ENCODE results near the gene TRIM59. TPM values are rescaled to one million over a fixed set of nuclear protein-coding genes. Genes with fewer than 3 reads are reported as not detected.

Gene TRIM59
- total and polyA plus RNA-seq, 9 of the 15 experiments (the other 6 are each of a cell fraction or from before 2014, with no cell fraction given): 16.8 to 101 (median 34.8) TPM

DNA sequence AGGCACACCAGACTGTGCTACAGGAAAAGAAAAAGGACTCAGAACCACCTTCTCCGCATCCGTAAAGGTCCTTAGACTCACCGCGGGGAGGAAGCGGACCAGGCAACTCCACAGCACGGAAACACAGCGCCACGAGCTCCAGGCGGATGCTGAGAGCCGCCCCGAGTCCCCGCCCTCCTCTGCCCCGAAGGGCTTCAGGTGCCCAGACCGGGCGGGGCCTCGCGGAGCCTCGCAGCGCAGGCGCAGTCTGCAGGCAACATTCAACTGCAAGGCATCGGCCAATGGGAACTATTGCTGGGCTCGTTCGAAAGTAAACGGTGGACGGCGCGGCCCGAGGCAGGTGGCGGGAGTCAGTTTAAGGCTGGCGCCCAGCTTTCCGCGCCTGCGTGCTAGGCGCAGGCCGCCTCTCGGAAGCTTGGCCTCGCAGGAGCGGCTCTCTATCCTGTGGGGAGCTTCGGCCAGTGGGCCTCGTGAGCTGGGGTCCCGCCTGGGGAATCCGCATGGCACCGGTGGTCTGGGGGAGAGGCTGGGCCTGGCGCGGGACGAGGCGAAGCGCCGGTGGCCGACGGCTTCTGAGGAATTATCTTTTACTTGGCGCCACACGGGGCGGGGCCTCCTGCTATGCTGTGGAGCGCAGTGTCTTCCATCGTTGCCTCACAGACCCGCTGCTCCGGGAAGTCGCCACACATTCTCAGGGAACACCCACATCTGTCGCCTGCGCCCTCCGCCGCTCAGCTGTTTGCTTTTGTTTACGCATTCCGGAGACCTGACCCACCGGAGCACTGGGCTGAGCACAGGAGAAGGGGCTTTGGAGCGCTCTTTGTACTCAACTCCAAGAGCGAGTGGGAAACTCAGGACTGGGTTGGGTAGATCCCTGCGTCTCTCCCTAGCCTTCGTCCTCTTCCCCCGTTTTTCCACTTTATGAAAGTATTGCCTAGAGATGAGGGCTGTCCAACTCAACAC lies at the start of gene TRIM59 (continued):
- TF ChIP-seq ZNF143 (CRISPR knock-in tag; IDR thresholded peaks at IDR 0.05) (peak; percentile 55; the same call in 1 of the 2 replicates), NELFE (IDR thresholded peaks at IDR 0.05; ENCODE audit: insufficient read depth, insufficient read length) (no peak), ZNF274 (IDR thresholded peaks at IDR 0.05; ENCODE audit: borderline replicate concordance, low read depth, low read length) (no peak), ZNF212 (CRISPR knock-in tag; IDR thresholded peaks at IDR 0.05) (no peak), YY1 (IDR thresholded peaks at IDR 0.05; ENCODE audit: borderline replicate concordance in 1 of 3, control insufficient read depth in 1 of 3, extremely low read depth in 1 of 3, insufficient read depth in 3 of 3, insufficient read length in 1 of 3, insufficient replicate concordance in 2 of 3, low read depth in 1 of 3, low read length in 2 of 3) (peak in 2 of 3 experiments; percentile 23 to 60), RHOXF2B (CRISPR knock-in tag; conservative IDR thresholded peaks at IDR 0.05) (no peak), NR1H2 (CRISPR knock-in tag; IDR thresholded peaks at IDR 0.05) (no peak), ZNF644 (tag; IDR thresholded peaks at IDR 0.05; ENCODE audit: low read depth) (peak; percentile 75; the same call in 1 of the 2 replicates), ARNT (IDR thresholded peaks at IDR 0.05) (peak in 1 of 2 experiments; percentile 45; a peak in 1 of 4 replicates), ZZZ3 (IDR thresholded peaks at IDR 0.05) (no peak), NFIC (IDR thresholded peaks at IDR 0.05) (peak; percentile 56), ZNF239 (CRISPR knock-in tag; IDR thresholded peaks at IDR 0.05) (no peak; the same call in 1 of the 2 replicates), ZBTB5 (IDR thresholded peaks at IDR 0.05) (no peak)
- TF ChIP-seq, protein P1, sequence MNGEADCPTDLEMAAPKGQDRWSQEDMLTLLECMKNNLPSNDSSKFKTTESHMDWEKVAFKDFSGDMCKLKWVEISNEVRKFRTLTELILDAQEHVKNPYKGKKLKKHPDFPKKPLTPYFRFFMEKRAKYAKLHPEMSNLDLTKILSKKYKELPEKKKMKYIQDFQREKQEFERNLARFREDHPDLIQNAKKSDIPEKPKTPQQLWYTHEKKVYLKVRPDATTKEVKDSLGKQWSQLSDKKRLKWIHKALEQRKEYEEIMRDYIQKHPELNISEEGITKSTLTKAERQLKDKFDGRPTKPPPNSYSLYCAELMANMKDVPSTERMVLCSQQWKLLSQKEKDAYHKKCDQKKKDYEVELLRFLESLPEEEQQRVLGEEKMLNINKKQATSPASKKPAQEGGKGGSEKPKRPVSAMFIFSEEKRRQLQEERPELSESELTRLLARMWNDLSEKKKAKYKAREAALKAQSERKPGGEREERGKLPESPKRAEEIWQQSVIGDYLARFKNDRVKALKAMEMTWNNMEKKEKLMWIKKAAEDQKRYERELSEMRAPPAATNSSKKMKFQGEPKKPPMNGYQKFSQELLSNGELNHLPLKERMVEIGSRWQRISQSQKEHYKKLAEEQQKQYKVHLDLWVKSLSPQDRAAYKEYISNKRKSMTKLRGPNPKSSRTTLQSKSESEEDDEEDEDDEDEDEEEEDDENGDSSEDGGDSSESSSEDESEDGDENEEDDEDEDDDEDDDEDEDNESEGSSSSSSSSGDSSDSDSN (IDR thresholded peaks at IDR 0.05; ENCODE audit: borderline replicate concordance in 1 of 2, low read depth in 2 of 2, low read length in 2 of 2): peak; percentile 53 to 73; a peak in 3 of 4 replicates
- TF ChIP-seq, protein P2, sequence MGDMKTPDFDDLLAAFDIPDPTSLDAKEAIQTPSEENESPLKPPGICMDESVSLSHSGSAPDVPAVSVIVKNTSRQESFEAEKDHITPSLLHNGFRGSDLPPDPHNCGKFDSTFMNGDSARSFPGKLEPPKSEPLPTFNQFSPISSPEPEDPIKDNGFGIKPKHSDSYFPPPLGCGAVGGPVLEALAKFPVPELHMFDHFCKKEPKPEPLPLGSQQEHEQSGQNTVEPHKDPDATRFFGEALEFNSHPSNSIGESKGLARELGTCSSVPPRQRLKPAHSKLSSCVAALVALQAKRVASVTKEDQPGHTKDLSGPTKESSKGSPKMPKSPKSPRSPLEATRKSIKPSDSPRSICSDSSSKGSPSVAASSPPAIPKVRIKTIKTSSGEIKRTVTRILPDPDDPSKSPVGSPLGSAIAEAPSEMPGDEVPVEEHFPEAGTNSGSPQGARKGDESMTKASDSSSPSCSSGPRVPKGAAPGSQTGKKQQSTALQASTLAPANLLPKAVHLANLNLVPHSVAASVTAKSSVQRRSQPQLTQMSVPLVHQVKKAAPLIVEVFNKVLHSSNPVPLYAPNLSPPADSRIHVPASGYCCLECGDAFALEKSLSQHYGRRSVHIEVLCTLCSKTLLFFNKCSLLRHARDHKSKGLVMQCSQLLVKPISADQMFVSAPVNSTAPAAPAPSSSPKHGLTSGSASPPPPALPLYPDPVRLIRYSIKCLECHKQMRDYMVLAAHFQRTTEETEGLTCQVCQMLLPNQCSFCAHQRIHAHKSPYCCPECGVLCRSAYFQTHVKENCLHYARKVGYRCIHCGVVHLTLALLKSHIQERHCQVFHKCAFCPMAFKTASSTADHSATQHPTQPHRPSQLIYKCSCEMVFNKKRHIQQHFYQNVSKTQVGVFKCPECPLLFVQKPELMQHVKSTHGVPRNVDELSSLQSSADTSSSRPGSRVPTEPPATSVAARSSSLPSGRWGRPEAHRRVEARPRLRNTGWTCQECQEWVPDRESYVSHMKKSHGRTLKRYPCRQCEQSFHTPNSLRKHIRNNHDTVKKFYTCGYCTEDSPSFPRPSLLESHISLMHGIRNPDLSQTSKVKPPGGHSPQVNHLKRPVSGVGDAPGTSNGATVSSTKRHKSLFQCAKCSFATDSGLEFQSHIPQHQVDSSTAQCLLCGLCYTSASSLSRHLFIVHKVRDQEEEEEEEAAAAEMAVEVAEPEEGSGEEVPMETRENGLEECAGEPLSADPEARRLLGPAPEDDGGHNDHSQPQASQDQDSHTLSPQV (IDR thresholded peaks at IDR 0.05): peak; percentile 94
- TF ChIP-seq, protein P3, sequence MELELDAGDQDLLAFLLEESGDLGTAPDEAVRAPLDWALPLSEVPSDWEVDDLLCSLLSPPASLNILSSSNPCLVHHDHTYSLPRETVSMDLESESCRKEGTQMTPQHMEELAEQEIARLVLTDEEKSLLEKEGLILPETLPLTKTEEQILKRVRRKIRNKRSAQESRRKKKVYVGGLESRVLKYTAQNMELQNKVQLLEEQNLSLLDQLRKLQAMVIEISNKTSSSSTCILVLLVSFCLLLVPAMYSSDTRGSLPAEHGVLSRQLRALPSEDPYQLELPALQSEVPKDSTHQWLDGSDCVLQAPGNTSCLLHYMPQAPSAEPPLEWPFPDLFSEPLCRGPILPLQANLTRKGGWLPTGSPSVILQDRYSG (tag; conservative IDR thresholded peaks at IDR 0.05; ENCODE audit: low read depth): peak; percentile 71; the same call in 1 of the 2 replicates
